KOPT-K1 (cell line): ENCODE results near the gene OR1D2.
"Not testable (repeated sequence)": the region's sequence is repeated elsewhere in the genome, so short reads cannot be mapped to it uniquely, and the experiment has no call there.

ENCODE experiments used
- H3K27ac ChIP-seq: fragments of 200-600 bp; sonication (generic); 2 replicates; pipeline ENCODE4 v1.5.1; 2016; ENCODE audit warnings: antibody characterized with exemption, mild to moderate bottlenecking, low read depth, low read length; ENCODE audit not compliant: poor library complexity, severe bottlenecking
- H3K36me3 ChIP-seq: fragments of 200-600 bp; sonication (generic); 2 replicates; pipeline ENCODE4 v1.5.1; 2017; ENCODE audit warnings: antibody characterized with exemption, mild to moderate bottlenecking, low read length, moderate library complexity; ENCODE audit not compliant: insufficient read depth
- H3K9me3 ChIP-seq: fragments of 200-600 bp; sonication (generic); 2 replicates; pipeline ENCODE4 v1.5.1; 2017; ENCODE audit warnings: antibody characterized with exemption, low read length, mild to moderate bottlenecking; ENCODE audit not compliant: insufficient read depth, poor library complexity, severe bottlenecking

The OR1D2 gene

DNA sequence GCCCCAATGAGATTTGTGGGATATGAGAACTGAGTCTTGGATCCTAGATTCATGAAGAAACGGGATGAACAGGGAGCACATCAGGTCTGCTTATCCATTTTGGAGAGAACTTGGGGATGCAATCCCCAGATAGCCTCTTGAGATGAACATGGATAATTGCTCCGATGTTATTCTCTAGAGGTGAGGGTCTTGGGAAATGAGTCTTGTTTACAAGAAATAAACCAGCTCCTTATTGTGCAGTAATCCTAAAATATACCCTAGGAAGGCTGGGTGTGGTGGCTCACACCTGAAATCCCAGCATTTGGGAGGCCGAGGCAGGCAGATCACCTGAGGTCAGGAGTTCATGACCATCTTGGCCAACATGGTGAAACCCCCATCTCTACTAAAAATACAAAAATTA lies at the start of gene OR1D2:
Gene OR1D2 (minus strand): TSS at position 101 of the 400 bp plus-strand sequence. CDS start 11,426 bp downstream, outside the sequence.
- H3K9me3 ChIP-seq: no peaks in the 10 kb centered on the region
- H3K27ac ChIP-seq: no peak within 1 kb of the TSS
- H3K36me3 ChIP-seq: no peaks in the 10 kb centered on the region

GRCh38 chr17:3137494-3137893 lies 33.3 kb upstream of the OR1D2 start:
- not testable (repeated sequence) for H3K27ac ChIP-seq, H3K36me3 ChIP-seq, H3K9me3 ChIP-seq

- Histone ChIP-seq H3K9me3 (no peaks in the 10 kb centered on the region), H3K27ac (no peak within 1 kb of the TSS), H3K36me3 (no peaks in the 10 kb centered on the region)
Observed at GRCh38 chr17:3127451-3127850, 23.2 kb upstream of the OR1D2 start, which contains the start of gene OR1G1. OR1G1 (minus strand) TSS chr17:3127551; CDS start chr17:3127551, 0 bp downstream.

DNA sequence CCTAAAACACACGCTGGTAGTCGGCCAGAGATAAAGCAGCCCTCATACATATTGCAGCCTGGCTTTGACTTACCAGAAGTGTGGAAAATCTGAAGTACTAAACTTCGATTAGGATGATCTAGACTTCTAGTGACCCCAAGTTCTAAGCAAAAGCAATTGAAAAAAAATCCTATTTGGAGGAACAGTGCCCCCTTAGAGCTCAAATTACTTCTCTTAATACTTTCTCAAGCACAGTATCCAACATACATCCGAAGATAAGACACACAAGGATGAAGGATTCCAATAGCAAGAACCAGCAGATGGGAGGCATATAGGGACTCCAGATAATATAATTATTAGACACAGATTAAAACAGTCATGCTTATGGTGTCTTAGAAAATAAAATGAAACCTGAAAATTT lies 30.4 kb downstream of the OR1D2 start:
- H3K36me3 ChIP-seq, H3K27ac ChIP-seq: not testable (repeated sequence)

GRCh38 chr17:3065192-3065591 lies 39.0 kb downstream of the OR1D2 start:
- H3K27ac ChIP-seq: not testable (repeated sequence)

More for the DNA sequence above, 30.4 kb downstream of the OR1D2 start:
- not testable (repeated sequence) for H3K9me3 ChIP-seq

GRCh38 chr17:3063507-3063906 lies 40.7 kb downstream of the OR1D2 start, which contains the start of gene OR1D5:
OR1D5 (minus strand) TSS chr17:3063607; CDS start chr17:3063607, 0 bp downstream.
- not testable (repeated sequence) for H3K36me3 ChIP-seq, H3K9me3 ChIP-seq, H3K27ac ChIP-seq

More at GRCh38 chr17:3065192-3065591, 39.0 kb downstream of the OR1D2 start:
- H3K9me3 ChIP-seq, H3K36me3 ChIP-seq: not testable (repeated sequence)

DNA sequence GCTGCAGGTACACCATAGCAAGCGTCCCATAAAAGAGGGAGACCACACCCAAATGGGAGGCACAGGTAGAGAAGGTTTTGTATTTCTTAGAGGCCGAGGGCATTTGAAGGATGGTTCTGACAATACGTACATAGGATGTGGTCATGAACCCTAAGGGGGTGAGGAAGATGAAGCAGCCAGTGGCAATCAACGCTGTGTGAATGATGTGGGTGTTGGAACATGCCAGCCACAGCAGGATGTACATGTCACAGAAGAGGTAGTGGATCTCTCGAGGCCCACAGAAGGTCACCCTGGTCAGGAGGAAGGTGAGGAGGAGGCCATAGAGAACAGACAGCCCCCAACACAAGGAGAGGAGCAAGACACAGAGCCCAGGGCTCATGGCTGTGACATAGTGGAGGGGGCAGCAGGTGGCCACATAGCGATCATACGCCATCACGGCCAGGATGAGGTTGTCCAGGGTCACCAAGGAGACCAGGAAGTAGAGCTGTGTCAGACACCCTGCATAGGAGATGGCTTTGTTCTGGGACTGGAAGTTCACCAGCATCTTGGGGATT lies 41.3 kb downstream of the OR1D2 start:
- not testable (repeated sequence) for H3K27ac ChIP-seq, H3K36me3 ChIP-seq, H3K9me3 ChIP-seq

- not testable (repeated sequence) for H3K9me3 ChIP-seq, H3K27ac ChIP-seq, H3K36me3 ChIP-seq
Observed at GRCh38 chr17:3054868-3055267, 49.4 kb downstream of the OR1D2 start.

DNA sequence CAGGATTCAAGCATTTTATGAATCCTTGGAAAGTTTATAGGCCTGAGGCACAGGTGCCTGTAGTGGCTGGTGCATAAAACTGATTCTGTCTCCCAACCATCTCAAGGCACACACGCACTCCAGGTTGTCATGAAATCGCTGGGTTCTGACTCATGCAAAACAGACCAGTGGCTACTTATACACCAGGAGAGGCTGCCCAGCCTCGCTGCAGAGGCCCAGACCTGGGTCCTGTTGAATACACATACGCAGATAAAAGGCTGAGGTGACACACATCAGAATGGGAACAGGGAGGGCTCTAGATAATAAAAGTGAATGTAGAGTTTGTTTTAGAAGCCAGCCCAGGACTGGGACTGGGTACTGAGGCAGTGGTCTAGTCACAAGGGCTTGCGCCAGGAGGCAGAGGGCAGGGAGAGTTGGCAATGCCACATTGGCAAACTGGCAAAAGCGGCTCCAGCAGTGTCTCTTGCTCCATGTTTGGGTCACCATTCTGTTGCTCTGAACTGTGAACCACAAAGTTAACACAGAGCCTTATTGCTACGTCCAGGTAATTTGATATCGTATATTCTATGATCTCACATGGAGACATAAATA lies 54.4 kb downstream of the OR1D2 start:
- Histone ChIP-seq H3K9me3 (no peaks in the 10 kb centered on the region), H3K27ac (no peak overlapping the region), H3K36me3 (no peaks in the 10 kb centered on the region)

GRCh38 chr17:3048727-3049471 lies 55.3 kb downstream of the OR1D2 start:
- Histone ChIP-seq H3K27ac (peak overlapping the region; percentile 42), H3K36me3 (no peaks in the 10 kb centered on the region), H3K9me3 (peaks cover 5% of the 10 kb centered on the region)

GRCh38 chr17:3046753-3047152 lies 57.5 kb downstream of the OR1D2 start:
- Histone ChIP-seq H3K36me3 (no peaks in the 10 kb centered on the region), H3K9me3 (peaks cover 14% of the 10 kb centered on the region), H3K27ac (no peak overlapping the region)

- Histone ChIP-seq H3K36me3 (no peaks in the 10 kb centered on the region), H3K9me3 (peaks cover 14% of the 10 kb centered on the region), H3K27ac (no peak overlapping the region)
Observed at GRCh38 chr17:3043737-3044365, 60.4 kb downstream of the OR1D2 start.

- Histone ChIP-seq H3K27ac (no peak overlapping the region), H3K36me3 (no peaks in the 10 kb centered on the region), H3K9me3 (peaks cover 14% of the 10 kb centered on the region)
Observed at GRCh38 chr17:3040882-3041281, 63.3 kb downstream of the OR1D2 start.

- Histone ChIP-seq H3K27ac (no peak overlapping the region), H3K36me3 (no peaks in the 10 kb centered on the region), H3K9me3 (peaks cover 14% of the 10 kb centered on the region)
Observed at GRCh38 chr17:3039736-3040135, 64.5 kb downstream of the OR1D2 start.

GRCh38 chr17:3038941-3039340 lies 65.3 kb downstream of the OR1D2 start:
- H3K36me3 ChIP-seq: no peaks in the 10 kb centered on the region

More at GRCh38 chr17:3038941-3039340, 65.3 kb downstream of the OR1D2 start:
- Histone ChIP-seq H3K9me3 (peaks cover 9% of the 10 kb centered on the region), H3K27ac (no peak overlapping the region)
